Measurements from ENCODE around the gene UNCX. TPM values are rescaled to one million over a fixed set of nuclear protein-coding genes. Genes with fewer than 3 reads are reported as not detected.

Gene UNCX
- total RNA-seq, 2 donors from 2014 or later, result not detected

- H3K27ac ChIP-seq, result no peak overlapping the region
- intact Hi-C loops (cut with DNase I), result no loop called here
Measured at GRCh38 chr7:1255080-1255816, 22.6 kb downstream of the UNCX start.

GRCh38 chr7:1255817-1256340 is 23.2 kb downstream of the UNCX start:
- Histone ChIP-seq H3K27me3 (replicated peaks; ENCODE audit: insufficient read depth) (peaks cover 34% of the 10 kb centered on the region), H3K27ac (no peak overlapping the region), H3K36me3 (no peaks in the 10 kb centered on the region), H3K4me1 (replicated peaks) (no peaks in the 10 kb centered on the region), H3K4me3 (no peak overlapping the region), H3K9me3 (no peaks in the 10 kb centered on the region)
- WGBS, result 62% methylated on average over 26 of the region's 26 CpGs
- TF ChIP-seq POLR2A (IDR thresholded peaks at IDR 0.05) (no peak), POLR2AphosphoS5 (IDR thresholded peaks at IDR 0.05) (no peak), CTCF (IDR thresholded peaks at IDR 0.05) (no peak)
- intact Hi-C loops (cut with DNase I), result no loop called here
- DNase-seq (ENCODE audit: low spot score), result no peak

More at GRCh38 chr7:1255080-1255816, 22.6 kb downstream of the UNCX start:
- 38% methylated on average over 20 of the region's 21 CpGs for WGBS
- Histone ChIP-seq H3K9me3 (no peaks in the 10 kb centered on the region), H3K4me3 (no peak overlapping the region), H3K4me1 (replicated peaks) (no peaks in the 10 kb centered on the region), H3K36me3 (no peaks in the 10 kb centered on the region), H3K27me3 (replicated peaks; ENCODE audit: insufficient read depth) (peaks cover 34% of the 10 kb centered on the region)
- TF ChIP-seq CTCF (IDR thresholded peaks at IDR 0.05) (no peak), POLR2AphosphoS5 (IDR thresholded peaks at IDR 0.05) (no peak), POLR2A (IDR thresholded peaks at IDR 0.05) (no peak)
- no peak for DNase-seq (ENCODE audit: low spot score)

- Histone ChIP-seq H3K4me1 (replicated peaks) (no peaks in the 10 kb centered on the region), H3K4me3 (no peak overlapping the region), H3K27ac (no peak overlapping the region), H3K36me3 (no peaks in the 10 kb centered on the region), H3K27me3 (replicated peaks; ENCODE audit: insufficient read depth) (peaks cover 31% of the 10 kb centered on the region), H3K9me3 (no peaks in the 10 kb centered on the region)
- 93% methylated on average over 6 of the region's 11 CpGs for whole genome bisulfite sequencing
- no peak for DNase-seq (ENCODE audit: low spot score)
- intact Hi-C loops (cut with DNase I), result no loop called here
- TF ChIP-seq POLR2AphosphoS5 (IDR thresholded peaks at IDR 0.05), result no peak
- no peak for TF ChIP-seq CTCF (IDR thresholded peaks at IDR 0.05)
- no peak for TF ChIP-seq POLR2A (IDR thresholded peaks at IDR 0.05)
Measured at GRCh38 chr7:1256621-1257020, 23.9 kb downstream of the UNCX start.

- H3K27me3 ChIP-seq (replicated peaks; ENCODE audit: insufficient read depth), result peaks cover 32% of the 10 kb centered on the region
- no peaks in the 10 kb centered on the region for H3K36me3 ChIP-seq
- H3K9me3 ChIP-seq, result no peaks in the 10 kb centered on the region
- TF ChIP-seq POLR2AphosphoS5 (IDR thresholded peaks at IDR 0.05) (no peak), CTCF (IDR thresholded peaks at IDR 0.05) (no peak), POLR2A (IDR thresholded peaks at IDR 0.05) (no peak)
- intact Hi-C loops (cut with DNase I), result no loop called here
- no peak overlapping the region for H3K4me3 ChIP-seq
- WGBS, result 72% methylated on average over 12 of the region's 12 CpGs
- no peak overlapping the region for H3K27ac ChIP-seq
- H3K4me1 ChIP-seq (replicated peaks), result no peaks in the 10 kb centered on the region
- DNase-seq (ENCODE audit: low spot score), result no peak
Measured at GRCh38 chr7:1257221-1257620, 24.5 kb downstream of the UNCX start.

- DNase-seq (ENCODE audit: low spot score), result no peak
- H3K4me1 ChIP-seq (replicated peaks), result no peaks in the 10 kb centered on the region
- no peak overlapping the region for H3K27ac ChIP-seq
- H3K9me3 ChIP-seq, result no peaks in the 10 kb centered on the region
- H3K4me3 ChIP-seq, result no peak overlapping the region
- H3K27me3 ChIP-seq (replicated peaks; ENCODE audit: insufficient read depth), result peaks cover 26% of the 10 kb centered on the region
- TF ChIP-seq POLR2A (IDR thresholded peaks at IDR 0.05) (no peak), POLR2AphosphoS5 (IDR thresholded peaks at IDR 0.05) (no peak), CTCF (IDR thresholded peaks at IDR 0.05) (no peak)
- intact Hi-C loops (cut with DNase I), result no loop called here
- no peaks in the 10 kb centered on the region for H3K36me3 ChIP-seq
- 61% methylated on average over 12 of the region's 13 CpGs for WGBS
Measured at GRCh38 chr7:1257863-1258262, 25.2 kb downstream of the UNCX start.
